Femur (tissue), 1 donor: Measurements from ENCODE around the gene GARNL3.

Source experiments
- DNase-seq: peaks from one replicate; pipeline ENCODE4 v3.0.0-alpha.2; 2017

The GARNL3 gene

DNA sequence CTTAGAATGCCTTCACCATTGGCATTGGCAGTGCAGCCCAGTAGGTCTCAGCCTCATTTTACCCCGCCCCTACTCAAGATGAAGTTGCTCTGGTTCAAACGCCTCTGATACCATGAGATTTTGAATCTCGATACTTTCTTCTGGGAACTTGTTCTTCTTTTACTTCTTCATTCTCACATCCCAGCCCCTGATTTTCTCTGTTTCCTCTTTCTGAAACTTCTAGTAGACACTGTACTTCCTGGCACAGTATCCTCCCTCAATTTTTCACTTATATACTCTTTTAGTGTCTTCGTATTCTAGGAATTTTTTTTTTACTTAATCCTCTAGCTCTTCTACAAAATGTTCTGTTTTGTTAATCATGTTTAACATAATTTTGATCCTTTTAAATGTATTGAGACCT, 146.5 kb downstream of the GARNL3 start:
- DNase-seq, result no peak

GRCh38 chr9:127415141-127415540, 150.6 kb downstream of the GARNL3 start:
- no peak for DNase-seq

- no peak for DNase-seq
These were observed 151.1 kb downstream of the GARNL3 start for GRCh38 chr9:127415657-127416056.

GRCh38 chr9:127417131-127418036, 152.8 kb downstream of the GARNL3 start:
- no peak for DNase-seq

- no peak for DNase-seq
These were observed 153.5 kb downstream of the GARNL3 start for GRCh38 chr9:127418037-127418471.

DNA sequence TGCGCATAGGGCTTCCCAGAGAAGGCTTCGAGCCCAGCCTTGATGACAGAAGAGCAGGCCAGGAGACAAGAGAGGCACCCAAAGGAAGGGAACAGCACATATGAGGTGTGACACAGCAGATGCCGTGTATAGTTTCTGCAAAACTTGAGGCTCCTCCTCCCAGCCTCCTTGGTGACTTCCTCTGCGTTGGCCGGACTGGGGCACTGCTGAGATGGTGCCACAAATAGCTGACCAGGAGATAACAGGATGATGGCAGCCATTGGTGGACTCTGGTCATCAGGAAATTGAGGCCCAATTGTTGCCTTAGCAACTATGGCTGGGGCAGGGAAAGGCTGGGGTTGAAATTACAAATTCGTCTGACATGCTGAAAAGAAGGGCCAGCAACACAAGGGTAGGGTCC, 154.8 kb downstream of the GARNL3 start:
- no peak for DNase-seq

- DNase-seq, result no peak
These were observed 156.5 kb downstream of the GARNL3 start for GRCh38 chr9:127421057-127421456.

GRCh38 chr9:127422133-127422782, 157.7 kb downstream of the GARNL3 start:
- no peak for DNase-seq

DNA sequence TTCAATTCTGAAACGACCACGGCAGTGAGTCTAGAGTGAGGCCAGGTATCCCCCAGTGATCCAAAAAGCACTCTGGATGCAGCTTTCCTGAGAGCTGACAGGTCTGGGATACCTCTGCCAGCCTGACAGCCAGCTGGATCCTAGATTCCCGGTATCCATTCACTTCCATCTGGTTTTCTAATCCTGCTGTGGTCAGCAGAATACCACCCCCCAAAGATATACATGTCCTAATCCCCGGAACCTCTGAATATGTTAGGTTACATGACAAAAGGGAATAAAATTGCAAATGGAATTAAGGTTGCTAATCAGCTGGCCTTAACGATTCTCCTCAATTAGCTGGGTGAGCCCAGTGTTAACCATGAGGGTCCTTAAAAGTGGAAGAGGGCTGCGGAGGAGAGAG, 158.2 kb downstream of the GARNL3 start:
- DNase-seq, result no peak

DNA sequence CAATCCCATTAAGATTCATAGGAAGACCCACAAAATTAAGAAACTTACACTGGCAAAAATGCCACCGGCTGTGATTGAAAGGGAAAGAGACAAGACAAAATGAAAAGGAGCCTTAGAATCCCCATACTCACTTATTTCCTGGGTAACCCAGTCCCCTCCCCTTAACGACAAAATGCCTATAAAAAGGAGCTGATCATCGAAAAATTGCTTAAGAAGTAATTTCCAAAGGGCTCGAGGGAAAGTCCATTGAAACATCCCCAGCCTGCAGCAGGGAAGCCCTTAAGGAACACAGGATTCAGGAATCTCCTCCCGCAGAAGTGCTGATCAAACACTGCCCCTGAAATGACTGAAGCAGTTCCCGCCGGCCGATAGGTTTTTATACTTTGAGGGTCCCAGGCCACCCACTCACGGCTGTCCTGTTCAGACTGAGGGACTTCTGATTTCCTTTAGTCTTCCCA, 158.9 kb downstream of the GARNL3 start:
- no peak for DNase-seq

DNA sequence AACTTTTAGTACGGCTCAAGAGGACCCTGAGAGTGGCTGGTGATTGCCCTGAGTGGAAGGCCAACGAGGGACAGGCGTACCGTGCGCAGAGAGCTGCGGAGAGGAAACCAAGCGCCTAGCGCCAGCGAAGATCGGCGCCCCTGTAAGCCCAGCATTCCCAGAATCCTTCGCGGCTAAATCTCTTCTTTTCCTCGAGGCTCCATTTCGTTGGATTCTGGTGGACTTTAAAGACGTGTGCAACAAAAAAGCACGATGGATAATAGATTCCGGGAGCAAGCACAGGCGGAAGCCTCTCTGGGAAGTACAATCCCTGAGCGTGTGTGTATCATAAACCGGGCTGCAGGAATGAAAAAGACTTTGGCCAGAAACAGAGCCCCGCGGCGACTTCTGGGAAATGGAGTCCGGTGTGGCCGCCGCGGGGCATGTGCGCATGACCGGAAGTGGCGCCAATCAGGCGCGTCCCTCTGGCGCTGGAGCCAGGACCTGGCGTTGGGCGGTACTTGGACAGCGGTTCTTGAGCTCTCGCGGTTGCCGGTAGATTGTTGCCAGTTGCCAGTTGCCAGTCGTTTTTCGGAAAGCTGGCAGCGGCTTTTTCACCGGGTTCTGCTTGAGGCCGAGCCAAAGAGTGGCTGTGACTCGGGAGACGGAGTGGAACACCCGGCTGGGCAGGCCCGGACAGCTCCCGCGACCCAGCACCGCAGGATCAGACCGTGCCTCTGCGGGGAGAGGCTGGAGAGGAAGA, 159.5 kb downstream of the GARNL3 start, which contains the start of gene ZNF79:
Gene ZNF79 (plus strand): TSS at position 449 of the 742 bp plus-strand sequence. CDS start 406 bp downstream, outside the sequence.
- DNase-seq, result peak; percentile 97

DNA sequence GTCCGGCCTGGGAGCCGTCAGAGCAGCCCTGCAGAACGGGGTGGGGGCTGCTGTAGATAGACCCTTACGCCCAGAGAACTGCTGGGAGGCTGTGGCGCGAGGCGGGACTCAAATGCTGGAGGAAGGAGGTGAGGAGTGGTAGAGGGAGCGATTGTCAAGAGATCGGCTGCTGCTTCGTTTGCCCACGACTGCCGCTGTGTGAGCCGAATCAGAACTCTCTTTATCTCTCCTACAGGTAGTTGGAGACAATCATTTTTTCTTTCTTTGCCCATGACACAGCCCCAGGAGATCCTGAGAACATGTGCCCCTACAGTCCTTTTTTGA, 160.1 kb downstream of the GARNL3 start:
- no peak for DNase-seq

GRCh38 chr9:127426756-127427155, 162.2 kb downstream of the GARNL3 start:
- DNase-seq, result no peak

GRCh38 chr9:127428348-127428747, 163.8 kb downstream of the GARNL3 start:
- no peak for DNase-seq

DNA sequence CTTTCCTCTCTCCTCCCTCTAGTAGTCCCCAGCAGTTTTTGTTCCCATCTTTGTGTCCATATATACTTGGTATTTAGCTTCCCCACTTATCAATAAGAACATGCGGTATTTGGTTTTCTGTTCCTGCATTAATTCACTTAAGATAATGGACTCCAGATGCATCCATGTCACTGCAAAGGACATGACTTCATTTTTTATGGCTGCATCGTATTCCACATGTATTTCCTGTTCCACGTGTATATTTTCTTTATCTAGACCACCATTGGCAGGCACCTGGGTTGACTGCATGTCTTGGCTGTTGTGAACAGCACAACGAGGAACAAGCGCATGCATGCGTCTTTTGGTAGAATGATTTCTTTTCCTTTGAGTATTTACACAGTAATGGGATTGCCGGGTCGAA, 165.8 kb downstream of the GARNL3 start:
- no peak for DNase-seq

DNA sequence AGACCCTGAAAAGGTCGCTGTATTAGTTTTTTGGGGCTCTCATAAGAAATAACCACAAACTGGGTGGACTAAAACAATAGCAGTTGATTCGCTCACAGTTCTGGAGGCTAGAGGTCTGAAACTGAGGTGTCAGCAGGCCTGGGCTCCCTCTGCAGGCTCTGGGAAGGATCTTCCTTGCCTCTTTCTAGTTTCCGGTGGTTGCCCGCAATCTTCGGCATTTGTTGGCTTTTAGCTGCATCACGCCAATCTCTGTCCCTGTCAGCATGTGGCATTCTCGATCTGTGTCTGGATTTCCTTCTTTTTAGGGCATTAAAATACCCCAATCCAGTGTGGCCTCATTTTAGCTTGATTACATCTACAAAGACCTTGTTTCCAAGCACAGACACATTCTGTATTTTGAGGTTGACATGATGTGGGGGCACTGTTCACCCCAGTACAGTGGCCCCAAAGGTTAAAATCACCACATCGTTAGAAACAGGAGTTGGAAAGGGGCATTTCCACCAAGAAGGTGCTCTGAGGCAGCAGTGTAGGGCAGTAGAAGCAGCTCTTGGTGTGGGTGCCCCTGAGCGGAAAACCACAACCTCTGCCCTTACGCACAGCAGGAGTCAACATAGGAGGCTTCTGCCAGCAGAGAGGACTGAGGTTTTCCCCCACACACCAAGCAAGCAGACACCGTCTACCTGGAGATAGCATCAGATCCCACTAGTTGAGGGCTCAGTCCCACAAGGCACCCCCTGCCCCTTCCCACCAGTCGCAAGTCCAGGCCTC, 173.1 kb downstream of the GARNL3 start:
- no peak for DNase-seq

DNA sequence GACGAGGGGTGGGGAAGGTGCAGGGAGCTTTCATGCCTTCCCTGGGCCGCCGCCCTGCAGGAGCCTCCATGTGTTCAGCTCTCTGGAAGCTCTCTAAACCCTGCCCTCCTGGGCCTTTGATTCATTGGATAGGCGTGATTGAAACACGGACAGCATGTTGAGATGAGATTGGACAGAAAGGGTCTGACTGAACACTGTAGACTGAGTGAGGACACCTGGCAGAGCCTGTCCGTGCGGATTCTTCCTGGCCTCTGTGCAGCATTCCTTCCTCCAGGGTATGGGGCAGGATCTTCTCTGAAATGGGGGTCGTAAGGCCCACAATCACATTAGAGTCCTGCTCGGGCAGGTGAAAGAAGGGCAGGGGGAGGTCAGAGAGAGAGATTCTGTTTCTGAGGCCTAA, 173.8 kb downstream of the GARNL3 start:
- DNase-seq, result no peak
